Peyer's patch (tissue), 4 donors: ENCODE data around the gene C13orf42. TPM values are rescaled to one million over a fixed set of nuclear protein-coding genes. Genes with fewer than 3 reads are reported as not detected.

ENCODE experiments used
- DNase-seq, 3 donors: peaks; one replicate each; pipeline ENCODE4 v3.0.0-alpha.2; 2017 to 2019
- H3K27ac ChIP-seq, 4 donors: fragments of 200-600 bp; sonication (generic); one replicate each; pipeline ENCODE4 v1.5.1; 2016 to 2019
- H3K27me3 ChIP-seq, 2 donors: fragments of 200-600 bp; sonication (generic); one replicate each; pipeline ENCODE4 v1.5.1; 2019
- H3K36me3 ChIP-seq, 3 donors: fragments of 200-600 bp; sonication (generic); one replicate each; pipeline ENCODE4 v1.5.1; 2016 to 2019
- H3K4me1 ChIP-seq, 4 donors: fragments of 200-600 bp; sonication (generic); one replicate each; pipeline ENCODE4 v1.5.1; 2016 to 2019
- H3K4me3 ChIP-seq, 4 donors: fragments of 200-600 bp; sonication (generic); 1 replicate in 3 of 4; 2 replicates in 1 of 4; pipeline ENCODE4 v1.5.1; 2016 to 2019; ENCODE audit warnings: mild to moderate bottlenecking in 1 of 4
- H3K9me3 ChIP-seq, 4 donors: fragments of 200-600 bp; sonication (generic); one replicate each; pipeline ENCODE4 v1.5.1; 2016 to 2019; ENCODE audit warnings: mild to moderate bottlenecking in 1 of 4
- CTCF ChIP-seq, 6 experiments: fragments of 450-650 bp in 4 of 6; fragments of 200-600 bp in 2 of 6; sonication (generic) in 1 of 6; IDR thresholded peaks; one replicate each; pipeline ENCODE4 v1.5.1; 2017 to 2019; ENCODE audit warnings: antibody characterized with exemption in 6 of 6, mild to moderate bottlenecking in 3 of 6, moderate library complexity in 1 of 6
- POLR2A ChIP-seq, 2 donors: fragments of 450-650 bp; IDR thresholded peaks; one replicate each; pipeline ENCODE4 v1.5.1; 2017; ENCODE audit warnings: antibody characterized with exemption in 2 of 2, mild to moderate bottlenecking in 2 of 2, moderate library complexity in 2 of 2
- total RNA-seq, 4 donors: library from RNA; depleted of rRNA; stranded (reverse); fragments of >200 nt; gene quantifications; one replicate each; pipeline ENCODE4 v1.1.0, GENCODE V29; 2016

Gene C13orf42
- total RNA-seq, 4 donors from 2014 or later, result not detected

GRCh38 chr13:51063909-51064308 is 47.2 kb downstream of the C13orf42 start:
- no peaks in the 10 kb centered on the region for H3K36me3 ChIP-seq
- no peaks in the 10 kb centered on the region for H3K27me3 ChIP-seq
- TF ChIP-seq CTCF (IDR thresholded peaks at IDR 0.05) (no peak), POLR2A (IDR thresholded peaks at IDR 0.05) (no peak)
- no peaks in the 10 kb centered on the region for H3K9me3 ChIP-seq
- DNase-seq, result no peak
- H3K4me3 ChIP-seq, result no peak overlapping the region
- H3K4me1 ChIP-seq, result no peaks in the 10 kb centered on the region
- H3K27ac ChIP-seq, result no peak overlapping the region

- Histone ChIP-seq H3K27ac (no peak overlapping the region), H3K9me3 (no peaks in the 10 kb centered on the region), H3K27me3 (no peaks in the 10 kb centered on the region), H3K36me3 (no peaks in the 10 kb centered on the region), H3K4me1 (no peaks in the 10 kb centered on the region), H3K4me3 (no peak overlapping the region)
- no peak for TF ChIP-seq POLR2A (IDR thresholded peaks at IDR 0.05)
- TF ChIP-seq CTCF (IDR thresholded peaks at IDR 0.05), result no peak
- no peak for DNase-seq
Observed at GRCh38 chr13:51058461-51059167, 52.5 kb downstream of the C13orf42 start.

- no peaks in the 10 kb centered on the region for H3K4me1 ChIP-seq
- DNase-seq, result no peak
Observed at GRCh38 chr13:51057906-51058305, 53.2 kb downstream of the C13orf42 start.

GRCh38 chr13:51057001-51057400 is 54.1 kb downstream of the C13orf42 start:
- Histone ChIP-seq H3K27ac (no peak overlapping the region), H3K4me1 (no peaks in the 10 kb centered on the region), H3K9me3 (no peaks in the 10 kb centered on the region), H3K4me3 (no peak overlapping the region), H3K27me3 (no peaks in the 10 kb centered on the region), H3K36me3 (no peaks in the 10 kb centered on the region)
- DNase-seq, result no peak
- TF ChIP-seq CTCF (IDR thresholded peaks at IDR 0.05) (no peak), POLR2A (IDR thresholded peaks at IDR 0.05) (no peak)

More at GRCh38 chr13:51057906-51058305, 53.2 kb downstream of the C13orf42 start:
- Histone ChIP-seq H3K4me3 (no peak overlapping the region), H3K36me3 (no peaks in the 10 kb centered on the region), H3K27ac (no peak overlapping the region), H3K27me3 (no peaks in the 10 kb centered on the region), H3K9me3 (no peaks in the 10 kb centered on the region)
- no peak for TF ChIP-seq CTCF (IDR thresholded peaks at IDR 0.05)
- no peak for TF ChIP-seq POLR2A (IDR thresholded peaks at IDR 0.05)

- Histone ChIP-seq H3K9me3 (no peaks in the 10 kb centered on the region), H3K4me3 (no peak overlapping the region), H3K36me3 (no peaks in the 10 kb centered on the region)
Observed at GRCh38 chr13:51052581-51052980, 58.5 kb downstream of the C13orf42 start.

More at GRCh38 chr13:51052581-51052980, 58.5 kb downstream of the C13orf42 start:
- TF ChIP-seq CTCF (IDR thresholded peaks at IDR 0.05) (no peak), POLR2A (IDR thresholded peaks at IDR 0.05) (no peak)
- DNase-seq, result no peak
- no peak overlapping the region for H3K27ac ChIP-seq
- H3K27me3 ChIP-seq, result no peaks in the 10 kb centered on the region
- no peaks in the 10 kb centered on the region for H3K4me1 ChIP-seq
